Stomach (tissue), 4 donors: ENCODE measurements around the gene SORCS3.

Experiments used
- EP300 ChIP-seq: sonication (generic); formaldehyde crosslinking; IDR thresholded peaks from one replicate; pipeline ENCODE4 v1.6.1; 2017; ENCODE audit warnings: antibody characterized with exemption
- TF ChIP-seq, protein P1 (sequence below), 7 experiments: fragments of 450-650 bp in 4 of 7; fragments of 200-600 bp in 3 of 7; sonication (generic) in 3 of 7; IDR thresholded peaks; one replicate each; pipeline ENCODE4 v1.5.1; 2016 to 2019; ENCODE audit warnings: antibody characterized with exemption in 7 of 7, control low read depth in 2 of 7, mild to moderate bottlenecking in 1 of 7

DNA sequence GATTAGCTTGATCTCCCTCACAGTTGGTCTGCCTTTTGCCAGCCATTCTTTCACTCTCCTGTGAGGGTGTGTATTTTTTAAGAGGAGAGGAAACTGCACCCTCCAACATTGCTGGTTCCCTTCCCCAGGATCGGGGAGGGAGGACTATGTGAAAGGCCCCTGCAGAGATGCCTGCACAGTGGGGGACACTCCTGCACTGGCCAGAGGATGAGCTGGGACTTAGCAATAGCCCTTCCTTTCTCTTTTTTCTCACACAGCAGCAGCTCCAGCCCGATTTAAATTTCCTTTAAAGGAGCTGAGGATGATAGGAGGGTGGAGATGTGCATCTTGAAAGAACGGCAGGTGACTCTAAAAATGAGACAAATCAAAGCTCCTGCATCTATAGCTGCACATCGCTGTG lies 18.7 kb downstream of the SORCS3 start:
- TF ChIP-seq, protein P1, sequence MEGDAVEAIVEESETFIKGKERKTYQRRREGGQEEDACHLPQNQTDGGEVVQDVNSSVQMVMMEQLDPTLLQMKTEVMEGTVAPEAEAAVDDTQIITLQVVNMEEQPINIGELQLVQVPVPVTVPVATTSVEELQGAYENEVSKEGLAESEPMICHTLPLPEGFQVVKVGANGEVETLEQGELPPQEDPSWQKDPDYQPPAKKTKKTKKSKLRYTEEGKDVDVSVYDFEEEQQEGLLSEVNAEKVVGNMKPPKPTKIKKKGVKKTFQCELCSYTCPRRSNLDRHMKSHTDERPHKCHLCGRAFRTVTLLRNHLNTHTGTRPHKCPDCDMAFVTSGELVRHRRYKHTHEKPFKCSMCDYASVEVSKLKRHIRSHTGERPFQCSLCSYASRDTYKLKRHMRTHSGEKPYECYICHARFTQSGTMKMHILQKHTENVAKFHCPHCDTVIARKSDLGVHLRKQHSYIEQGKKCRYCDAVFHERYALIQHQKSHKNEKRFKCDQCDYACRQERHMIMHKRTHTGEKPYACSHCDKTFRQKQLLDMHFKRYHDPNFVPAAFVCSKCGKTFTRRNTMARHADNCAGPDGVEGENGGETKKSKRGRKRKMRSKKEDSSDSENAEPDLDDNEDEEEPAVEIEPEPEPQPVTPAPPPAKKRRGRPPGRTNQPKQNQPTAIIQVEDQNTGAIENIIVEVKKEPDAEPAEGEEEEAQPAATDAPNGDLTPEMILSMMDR (IDR thresholded peaks at IDR 0.05) = no peak
- TF ChIP-seq EP300 = no peak
